RWPE1 (cell line): Measurements from ENCODE around the gene CRP.

Experiments used
- CTCF ChIA-PET: fragments of 350-600 bp; sonication (Branson Sonifier 250); formaldehyde crosslinking; extraction: SDS; loops from one replicate; lab custom pipeline; 2021; lab: Yijun Ruan, JAX
- POLR2A ChIA-PET: fragments of 400-600 bp; formaldehyde crosslinking; extraction: SDS; loops from one replicate; lab custom pipeline; 2020; ENCODE audit warnings: antibody characterized with exemption; ENCODE audit not compliant: low non-redundant PET; lab: Yijun Ruan, JAX
- DNase-seq: peaks from one replicate; pipeline ENCODE4 v3.0.0; 2012; ENCODE audit warnings: low spot score
- H3K27ac ChIP-seq: fragments of 450-650 bp; 2 replicates; pipeline ENCODE4 v1.5.1; 2017
- CTCF ChIP-seq: fragments of 450-650 bp; conservative IDR thresholded peaks from 2 replicates; pipeline ENCODE4 v1.5.1; 2017; ENCODE audit warnings: low read depth, mild to moderate bottlenecking

The CRP gene

GRCh38 chr1:159705251-159705903 lies 9.0 kb downstream of the CRP start:
- POLR2A ChIA-PET: no interaction called here
- H3K27ac ChIP-seq: no peak overlapping the region
- no peak for DNase-seq
- CTCF ChIA-PET: no interaction called here
- TF ChIP-seq CTCF: no peak

GRCh38 chr1:159704481-159704880 lies 9.9 kb downstream of the CRP start:
- H3K27ac ChIP-seq: no peak overlapping the region
- no peak for TF ChIP-seq CTCF
- CTCF ChIA-PET: interaction anchor here (0.7 kb wide), 1 partner anchor 378 kb away, joined by 4 read pairs; no protein-coding TSS in a partner anchor
- POLR2A ChIA-PET: no interaction called here
- DNase-seq: no peak

GRCh38 chr1:159700312-159700711 lies 14.1 kb downstream of the CRP start:
- DNase-seq: no peak
- POLR2A ChIA-PET: no interaction called here
- CTCF ChIA-PET: no interaction called here
- TF ChIP-seq CTCF: no peak
- H3K27ac ChIP-seq: no peak overlapping the region

GRCh38 chr1:159699653-159700052 lies 14.7 kb downstream of the CRP start:
- no peak for DNase-seq
- H3K27ac ChIP-seq: no peak overlapping the region
- no peak for TF ChIP-seq CTCF
- ChIA-PET POLR2A (no interaction called here), CTCF (no interaction called here)

- no peak overlapping the region for H3K27ac ChIP-seq
- DNase-seq: no peak
- TF ChIP-seq CTCF: no peak
- POLR2A ChIA-PET: no interaction called here
- CTCF ChIA-PET: interaction anchor here (0.6 kb wide), 1 partner anchor 841 kb away, joined by 3 read pairs; no protein-coding TSS in a partner anchor
Observed at GRCh38 chr1:159699246-159699645, 15.1 kb downstream of the CRP start.

- ChIA-PET POLR2A (no interaction called here), CTCF (no interaction called here)
- TF ChIP-seq CTCF: no peak
- no peak for DNase-seq
- H3K27ac ChIP-seq: no peak overlapping the region
Observed at GRCh38 chr1:159687511-159687910, 26.9 kb downstream of the CRP start.
